GM23338 (cell line): Measurements from ENCODE around the gene OR2V2. TPM values are rescaled to one million over a fixed set of nuclear protein-coding genes. Genes with fewer than 3 reads are reported as not detected.
A peak's percentile ranks its signal among the peaks of the same experiment; 100 is the strongest.

Experiments used
- ATAC-seq: fragments of 200-7000 bp; cut with Tn5 transposase; 3 replicates; pipeline ENCODE4 v1.9.1; 2020
- DNase-seq: peaks from one replicate; pipeline ENCODE4 v3.0.0-alpha.2; 2015; ENCODE audit warnings: low spot score
- H2AFZ ChIP-seq: fragments of 200-600 bp; sonication (generic); 2 replicates; pipeline ENCODE4 v1.8.0; 2016; ENCODE audit warnings: antibody characterized with exemption, mild to moderate bottlenecking, moderate library complexity
- H3F3A ChIP-seq: fragments of 200-600 bp; sonication (generic); replicated peaks from 2 replicates; pipeline ENCODE4 v1.8.0; 2017; ENCODE audit warnings: antibody characterized with exemption, mixed run types, low read depth
- H3K27ac ChIP-seq: fragments of 200-600 bp; sonication (generic); 2 replicates; pipeline ENCODE4 v1.6.1; 2016; ENCODE audit warnings: low read depth
- H3K27me3 ChIP-seq: fragments of 200-600 bp; sonication (generic); 2 replicates; pipeline ENCODE4 v1.8.0; 2016; ENCODE audit warnings: mild to moderate bottlenecking, mixed run types, moderate library complexity; ENCODE audit not compliant: insufficient read depth
- H3K36me3 ChIP-seq: fragments of 200-600 bp; sonication (generic); 2 replicates; pipeline ENCODE4 v1.8.0; 2016; ENCODE audit warnings: mild to moderate bottlenecking; ENCODE audit not compliant: insufficient read depth
- H3K4me1 ChIP-seq: fragments of 200-600 bp; sonication (generic); 2 replicates; pipeline ENCODE4 v1.8.0; 2016; ENCODE audit warnings: mild to moderate bottlenecking, moderate library complexity; ENCODE audit not compliant: insufficient read depth
- H3K4me2 ChIP-seq: fragments of 200-600 bp; sonication (generic); 2 replicates; pipeline ENCODE4 v1.7.1; 2017; ENCODE audit warnings: mixed run types
- H3K4me3 ChIP-seq: fragments of 200-600 bp; sonication (generic); 2 replicates; pipeline ENCODE4 v1.6.1; 2016; ENCODE audit warnings: mixed run types
- H3K79me2 ChIP-seq: fragments of 200-600 bp; sonication (generic); replicated peaks from 2 replicates; pipeline ENCODE4 v1.8.0; 2017; ENCODE audit warnings: mild to moderate bottlenecking; ENCODE audit not compliant: insufficient read depth
- H3K9me2 ChIP-seq: fragments of 200-600 bp; sonication (generic); 2 replicates; pipeline ENCODE4 v1.8.0; 2017; ENCODE audit not compliant: insufficient read depth
- H4K20me1 ChIP-seq: fragments of 200-600 bp; sonication (generic); replicated peaks from 2 replicates; pipeline ENCODE4 v1.8.0; 2017; ENCODE audit warnings: mild to moderate bottlenecking; ENCODE audit not compliant: insufficient read depth
- H3K27ac Mint-ChIP-seq: 2 replicates; pipeline ENCODE4 v1.8.0; 2020; ENCODE audit warnings: inconsistent platforms, mild to moderate bottlenecking, moderate library complexity, mixed read lengths
- H3K27me3 Mint-ChIP-seq: 3 replicates; pipeline ENCODE4 v1.8.0; 2022; ENCODE audit warnings: low read depth, mild to moderate bottlenecking, moderate library complexity, mixed read lengths, inconsistent platforms; ENCODE audit not compliant: insufficient read depth, poor library complexity
- H3K36me3 Mint-ChIP-seq: 3 replicates; pipeline ENCODE4 v1.8.0; 2021; ENCODE audit warnings: low read depth, mild to moderate bottlenecking, inconsistent platforms, moderate library complexity, mixed read lengths
- H3K4me1 Mint-ChIP-seq: 3 replicates; pipeline ENCODE4 v1.8.0; 2020; ENCODE audit warnings: mild to moderate bottlenecking, inconsistent platforms, mixed read lengths
- H3K4me3 Mint-ChIP-seq: 3 replicates; pipeline ENCODE4 v1.8.0; 2021; ENCODE audit warnings: moderate library complexity, mild to moderate bottlenecking, inconsistent platforms, mixed read lengths
- H3K9me3 Mint-ChIP-seq: 3 replicates; pipeline ENCODE4 v1.8.0; 2020; ENCODE audit warnings: moderate library complexity, mild to moderate bottlenecking, inconsistent platforms, mixed read lengths
- CREB1 ChIP-seq: fragments of 250-450 bp; sonication (Bioruptor Pico); IDR thresholded peaks from 2 replicates; pipeline ENCODE4 v1.5.0; 2020; ENCODE audit warnings: low read depth, mild to moderate bottlenecking, moderate library complexity
- EZH2 ChIP-seq: fragments of 200-600 bp; sonication (generic); IDR thresholded peaks from one replicate; pipeline ENCODE4 v1.8.0; 2017; ENCODE audit warnings: antibody characterized with exemption, mild to moderate bottlenecking, low read depth; ENCODE audit not compliant: unreplicated experiment
- EZH2phosphoT487 ChIP-seq: fragments of 200-600 bp; sonication (generic); IDR thresholded peaks from one replicate; pipeline ENCODE4 v1.8.1; 2018; ENCODE audit warnings: antibody characterized with exemption; ENCODE audit not compliant: unreplicated experiment
- JUNB ChIP-seq: IDR thresholded peaks from one replicate; pipeline ENCODE4 v1.6.1; 2016; ENCODE audit warnings: antibody characterized with exemption; ENCODE audit not compliant: unreplicated experiment
- NANOG ChIP-seq: IDR thresholded peaks from 2 replicates; pipeline ENCODE4 v1.6.1; 2016; ENCODE audit warnings: antibody characterized with exemption, borderline replicate concordance
- POLR2AphosphoS5 ChIP-seq: IDR thresholded peaks from 2 replicates; pipeline ENCODE4 v1.6.1; 2016; ENCODE audit warnings: antibody characterized with exemption, low read depth
- STAT1 ChIP-seq: IDR thresholded peaks from one replicate; pipeline ENCODE4 v1.6.1; 2016; ENCODE audit warnings: antibody characterized with exemption; ENCODE audit not compliant: unreplicated experiment
- ZNF114 ChIP-seq: fragments of 250-450 bp; sonication (Bioruptor Pico); IDR thresholded peaks from 2 replicates; pipeline ENCODE4 v1.5.0; 2020; ENCODE audit warnings: mild to moderate bottlenecking, moderate library complexity
- ZNF331 ChIP-seq: fragments of 250-450 bp; sonication (Bioruptor Pico); IDR thresholded peaks from 2 replicates; pipeline ENCODE4 v1.5.0; 2020; ENCODE audit warnings: low read depth, mild to moderate bottlenecking, moderate library complexity
- polyA plus RNA-seq: library from polyadenylated mRNA; unstranded; fragments of >200 nt; fragmentation: Nextera tagmentation; extraction: Ambion mirVana; gene quantifications from 2 replicates; pipeline ENCODE4 v1.2.1, GENCODE V29; 2016
- total RNA-seq: library from RNA; depleted of rRNA; stranded (reverse); fragments of >200 nt; shearing (Covaris generic); gene quantifications from 2 replicates; pipeline ENCODE4 v1.2.3, GENCODE V29; 2014
- TF ChIP-seq, protein P1 (sequence below), 2 experiments: fragments of 200-600 bp in 1 of 2; sonication (generic) in 1 of 2; conservative IDR thresholded peaks; 2 replicates each; pipeline versions ENCODE4 v1.5.1 to v1.6.1; 2016 to 2017; ENCODE audit warnings: antibody characterized with exemption in 2 of 2, low read depth in 2 of 2, mild to moderate bottlenecking in 2 of 2, moderate library complexity in 1 of 2
- TF ChIP-seq, protein P2 (sequence below): fragments of 250-450 bp; sonication (Bioruptor Pico); IDR thresholded peaks from 2 replicates; pipeline ENCODE4 v1.5.0; 2020; ENCODE audit warnings: mild to moderate bottlenecking, moderate library complexity
- TF ChIP-seq, protein P3 (sequence below): IDR thresholded peaks from one replicate; pipeline ENCODE4 v1.6.1; 2018; ENCODE audit warnings: antibody characterized with exemption; ENCODE audit not compliant: unreplicated experiment
- TF ChIP-seq, protein P4 (sequence below): IDR thresholded peaks from 2 replicates; pipeline ENCODE4 v1.6.1; 2016; ENCODE audit warnings: antibody characterized with exemption

OR2V2 gene
- total and polyA plus RNA-seq, 2 experiments from 2014 or later = not detected

- H3K4me3 ChIP-seq = peak overlapping the region; percentile 29; the same call in 1 of the 2 replicates
- DNase-seq (no peak), ATAC-seq (no peak)
- H3K4me1 Mint-ChIP-seq = peaks cover 5% of the 10 kb centered on the region
- no peak overlapping the region for H3K27ac ChIP-seq
- no peaks in the 10 kb centered on the region for H3K9me2 ChIP-seq
- no peaks in the 10 kb centered on the region for H4K20me1 ChIP-seq
- peaks cover 10% of the 10 kb centered on the region for H3K27me3 ChIP-seq
- no peaks in the 10 kb centered on the region; the same call in 1 of the 2 replicates for H3F3A ChIP-seq
- peak overlapping the region; percentile 70 for H2AFZ ChIP-seq
- peaks cover 45% of the 10 kb centered on the region for H3K27me3 Mint-ChIP-seq
- TF ChIP-seq, protein P1, sequence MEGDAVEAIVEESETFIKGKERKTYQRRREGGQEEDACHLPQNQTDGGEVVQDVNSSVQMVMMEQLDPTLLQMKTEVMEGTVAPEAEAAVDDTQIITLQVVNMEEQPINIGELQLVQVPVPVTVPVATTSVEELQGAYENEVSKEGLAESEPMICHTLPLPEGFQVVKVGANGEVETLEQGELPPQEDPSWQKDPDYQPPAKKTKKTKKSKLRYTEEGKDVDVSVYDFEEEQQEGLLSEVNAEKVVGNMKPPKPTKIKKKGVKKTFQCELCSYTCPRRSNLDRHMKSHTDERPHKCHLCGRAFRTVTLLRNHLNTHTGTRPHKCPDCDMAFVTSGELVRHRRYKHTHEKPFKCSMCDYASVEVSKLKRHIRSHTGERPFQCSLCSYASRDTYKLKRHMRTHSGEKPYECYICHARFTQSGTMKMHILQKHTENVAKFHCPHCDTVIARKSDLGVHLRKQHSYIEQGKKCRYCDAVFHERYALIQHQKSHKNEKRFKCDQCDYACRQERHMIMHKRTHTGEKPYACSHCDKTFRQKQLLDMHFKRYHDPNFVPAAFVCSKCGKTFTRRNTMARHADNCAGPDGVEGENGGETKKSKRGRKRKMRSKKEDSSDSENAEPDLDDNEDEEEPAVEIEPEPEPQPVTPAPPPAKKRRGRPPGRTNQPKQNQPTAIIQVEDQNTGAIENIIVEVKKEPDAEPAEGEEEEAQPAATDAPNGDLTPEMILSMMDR (conservative IDR thresholded peaks at IDR 0.05; ENCODE audit: low read depth in 2 of 2) = no peak
- TF ChIP-seq ZNF114 (CRISPR knock-in tag) (no peak), EZH2phosphoT487 (no peak), ZNF331 (CRISPR knock-in tag) (no peak), EZH2 (no peak), STAT1 (no peak), NANOG (no peak), CREB1 (no peak), JUNB (no peak), POLR2AphosphoS5 (no peak)
- TF ChIP-seq, protein P2, sequence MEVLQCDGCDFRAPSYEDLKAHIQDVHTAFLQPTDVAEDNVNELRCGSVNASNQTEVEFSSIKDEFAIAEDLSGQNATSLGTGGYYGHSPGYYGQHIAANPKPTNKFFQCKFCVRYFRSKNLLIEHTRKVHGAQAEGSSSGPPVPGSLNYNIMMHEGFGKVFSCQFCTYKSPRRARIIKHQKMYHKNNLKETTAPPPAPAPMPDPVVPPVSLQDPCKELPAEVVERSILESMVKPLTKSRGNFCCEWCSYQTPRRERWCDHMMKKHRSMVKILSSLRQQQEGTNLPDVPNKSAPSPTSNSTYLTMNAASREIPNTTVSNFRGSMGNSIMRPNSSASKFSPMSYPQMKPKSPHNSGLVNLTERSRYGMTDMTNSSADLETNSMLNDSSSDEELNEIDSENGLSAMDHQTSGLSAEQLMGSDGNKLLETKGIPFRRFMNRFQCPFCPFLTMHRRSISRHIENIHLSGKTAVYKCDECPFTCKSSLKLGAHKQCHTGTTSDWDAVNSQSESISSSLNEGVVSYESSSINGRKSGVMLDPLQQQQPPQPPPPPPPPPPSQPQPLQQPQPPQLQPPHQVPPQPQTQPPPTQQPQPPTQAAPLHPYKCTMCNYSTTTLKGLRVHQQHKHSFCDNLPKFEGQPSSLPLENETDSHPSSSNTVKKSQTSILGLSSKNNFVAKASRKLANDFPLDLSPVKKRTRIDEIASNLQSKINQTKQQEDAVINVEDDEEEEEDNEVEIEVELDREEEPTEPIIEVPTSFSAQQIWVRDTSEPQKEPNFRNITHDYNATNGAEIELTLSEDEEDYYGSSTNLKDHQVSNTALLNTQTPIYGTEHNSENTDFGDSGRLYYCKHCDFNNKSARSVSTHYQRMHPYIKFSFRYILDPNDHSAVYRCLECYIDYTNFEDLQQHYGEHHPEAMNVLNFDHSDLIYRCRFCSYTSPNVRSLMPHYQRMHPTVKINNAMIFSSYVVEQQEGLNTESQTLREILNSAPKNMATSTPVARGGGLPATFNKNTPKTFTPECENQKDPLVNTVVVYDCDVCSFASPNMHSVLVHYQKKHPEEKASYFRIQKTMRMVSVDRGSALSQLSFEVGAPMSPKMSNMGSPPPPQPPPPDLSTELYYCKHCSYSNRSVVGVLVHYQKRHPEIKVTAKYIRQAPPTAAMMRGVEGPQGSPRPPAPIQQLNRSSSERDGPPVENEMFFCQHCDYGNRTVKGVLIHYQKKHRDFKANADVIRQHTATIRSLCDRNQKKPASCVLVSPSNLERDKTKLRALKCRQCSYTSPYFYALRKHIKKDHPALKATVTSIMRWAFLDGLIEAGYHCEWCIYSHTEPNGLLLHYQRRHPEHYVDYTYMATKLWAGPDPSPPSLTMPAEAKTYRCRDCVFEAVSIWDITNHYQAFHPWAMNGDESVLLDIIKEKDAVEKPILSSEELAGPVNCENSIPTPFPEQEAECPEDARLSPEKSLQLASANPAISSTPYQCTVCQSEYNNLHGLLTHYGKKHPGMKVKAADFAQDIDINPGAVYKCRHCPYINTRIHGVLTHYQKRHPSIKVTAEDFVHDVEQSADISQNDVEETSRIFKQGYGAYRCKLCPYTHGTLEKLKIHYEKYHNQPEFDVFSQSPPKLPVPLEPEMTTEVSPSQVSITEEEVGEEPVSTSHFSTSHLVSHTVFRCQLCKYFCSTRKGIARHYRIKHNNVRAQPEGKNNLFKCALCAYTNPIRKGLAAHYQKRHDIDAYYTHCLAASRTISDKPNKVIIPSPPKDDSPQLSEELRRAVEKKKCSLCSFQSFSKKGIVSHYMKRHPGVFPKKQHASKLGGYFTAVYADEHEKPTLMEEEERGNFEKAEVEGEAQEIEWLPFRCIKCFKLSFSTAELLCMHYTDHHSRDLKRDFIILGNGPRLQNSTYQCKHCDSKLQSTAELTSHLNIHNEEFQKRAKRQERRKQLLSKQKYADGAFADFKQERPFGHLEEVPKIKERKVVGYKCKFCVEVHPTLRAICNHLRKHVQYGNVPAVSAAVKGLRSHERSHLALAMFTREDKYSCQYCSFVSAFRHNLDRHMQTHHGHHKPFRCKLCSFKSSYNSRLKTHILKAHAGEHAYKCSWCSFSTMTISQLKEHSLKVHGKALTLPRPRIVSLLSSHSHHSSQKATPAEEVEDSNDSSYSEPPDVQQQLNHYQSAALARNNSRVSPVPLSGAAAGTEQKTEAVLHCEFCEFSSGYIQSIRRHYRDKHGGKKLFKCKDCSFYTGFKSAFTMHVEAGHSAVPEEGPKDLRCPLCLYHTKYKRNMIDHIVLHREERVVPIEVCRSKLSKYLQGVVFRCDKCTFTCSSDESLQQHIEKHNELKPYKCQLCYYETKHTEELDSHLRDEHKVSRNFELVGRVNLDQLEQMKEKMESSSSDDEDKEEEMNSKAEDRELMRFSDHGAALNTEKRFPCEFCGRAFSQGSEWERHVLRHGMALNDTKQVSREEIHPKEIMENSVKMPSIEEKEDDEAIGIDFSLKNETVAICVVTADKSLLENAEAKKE (CRISPR knock-in tag) = no peak
- TF ChIP-seq, protein P3, sequence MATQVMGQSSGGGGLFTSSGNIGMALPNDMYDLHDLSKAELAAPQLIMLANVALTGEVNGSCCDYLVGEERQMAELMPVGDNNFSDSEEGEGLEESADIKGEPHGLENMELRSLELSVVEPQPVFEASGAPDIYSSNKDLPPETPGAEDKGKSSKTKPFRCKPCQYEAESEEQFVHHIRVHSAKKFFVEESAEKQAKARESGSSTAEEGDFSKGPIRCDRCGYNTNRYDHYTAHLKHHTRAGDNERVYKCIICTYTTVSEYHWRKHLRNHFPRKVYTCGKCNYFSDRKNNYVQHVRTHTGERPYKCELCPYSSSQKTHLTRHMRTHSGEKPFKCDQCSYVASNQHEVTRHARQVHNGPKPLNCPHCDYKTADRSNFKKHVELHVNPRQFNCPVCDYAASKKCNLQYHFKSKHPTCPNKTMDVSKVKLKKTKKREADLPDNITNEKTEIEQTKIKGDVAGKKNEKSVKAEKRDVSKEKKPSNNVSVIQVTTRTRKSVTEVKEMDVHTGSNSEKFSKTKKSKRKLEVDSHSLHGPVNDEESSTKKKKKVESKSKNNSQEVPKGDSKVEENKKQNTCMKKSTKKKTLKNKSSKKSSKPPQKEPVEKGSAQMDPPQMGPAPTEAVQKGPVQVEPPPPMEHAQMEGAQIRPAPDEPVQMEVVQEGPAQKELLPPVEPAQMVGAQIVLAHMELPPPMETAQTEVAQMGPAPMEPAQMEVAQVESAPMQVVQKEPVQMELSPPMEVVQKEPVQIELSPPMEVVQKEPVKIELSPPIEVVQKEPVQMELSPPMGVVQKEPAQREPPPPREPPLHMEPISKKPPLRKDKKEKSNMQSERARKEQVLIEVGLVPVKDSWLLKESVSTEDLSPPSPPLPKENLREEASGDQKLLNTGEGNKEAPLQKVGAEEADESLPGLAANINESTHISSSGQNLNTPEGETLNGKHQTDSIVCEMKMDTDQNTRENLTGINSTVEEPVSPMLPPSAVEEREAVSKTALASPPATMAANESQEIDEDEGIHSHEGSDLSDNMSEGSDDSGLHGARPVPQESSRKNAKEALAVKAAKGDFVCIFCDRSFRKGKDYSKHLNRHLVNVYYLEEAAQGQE = no peak
- TF ChIP-seq, protein P4, sequence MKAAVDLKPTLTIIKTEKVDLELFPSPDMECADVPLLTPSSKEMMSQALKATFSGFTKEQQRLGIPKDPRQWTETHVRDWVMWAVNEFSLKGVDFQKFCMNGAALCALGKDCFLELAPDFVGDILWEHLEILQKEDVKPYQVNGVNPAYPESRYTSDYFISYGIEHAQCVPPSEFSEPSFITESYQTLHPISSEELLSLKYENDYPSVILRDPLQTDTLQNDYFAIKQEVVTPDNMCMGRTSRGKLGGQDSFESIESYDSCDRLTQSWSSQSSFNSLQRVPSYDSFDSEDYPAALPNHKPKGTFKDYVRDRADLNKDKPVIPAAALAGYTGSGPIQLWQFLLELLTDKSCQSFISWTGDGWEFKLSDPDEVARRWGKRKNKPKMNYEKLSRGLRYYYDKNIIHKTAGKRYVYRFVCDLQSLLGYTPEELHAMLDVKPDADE = no peak
- H3K79me2 ChIP-seq = no peaks in the 10 kb centered on the region
- H3K36me3 ChIP-seq = no peaks in the 10 kb centered on the region
- H3K9me3 Mint-ChIP-seq = peaks cover 46% of the 10 kb centered on the region
- no peak overlapping the region for H3K4me2 ChIP-seq
- H3K4me1 ChIP-seq = peaks cover 4% of the 10 kb centered on the region; the same call in 1 of the 2 replicates
- peak overlapping the region; percentile 80 for H3K4me3 Mint-ChIP-seq
- H3K36me3 Mint-ChIP-seq = peaks cover 19% of the 10 kb centered on the region; the same call in 2 of the 3 replicates
- peak overlapping the region; percentile 95 for H3K27ac Mint-ChIP-seq
Measured at GRCh38 chr5:181184845-181185216, 37.4 kb downstream of the OR2V2 start.
